B cell (primary cell): ENCODE measurements around the gene OR6C68. TPM values are rescaled to one million over a fixed set of nuclear protein-coding genes. Genes with fewer than 3 reads are reported as not detected.

Source experiments
- ATAC-seq: fragments of 200-7000 bp; cut with Tn5 transposase; one replicate; pipeline ENCODE4 v1.10.0; 2021; ENCODE audit warnings: low read depth, mild to moderate bottlenecking, moderate number of reproducible peaks, moderate library complexity
- CTCF ChIA-PET: fragments of 350-600 bp; sonication (Branson Sonifier 250); formaldehyde crosslinking; loops from one replicate; lab custom pipeline; 2021; ENCODE audit warnings: antibody characterized with exemption, inconsistent platforms; lab: Charles Lee
- POLR2A ChIA-PET: fragments of 350-600 bp; sonication (Branson Sonifier 250); formaldehyde crosslinking; loops from one replicate; lab custom pipeline; 2021; ENCODE audit warnings: antibody characterized with exemption; lab: Charles Lee
- DNase-seq: peaks from one replicate; pipeline ENCODE4 v3.0.0; 2013
- H2AFZ ChIP-seq: 2 replicates; pipeline ENCODE4 v1.6.1; 2012; ENCODE audit warnings: mild to moderate bottlenecking, low read depth, low read length; ENCODE audit not compliant: insufficient read depth, poor library complexity, severe bottlenecking
- H3K27ac ChIP-seq, 2 donors: 1 replicate in 1 of 2; 2 replicates in 1 of 2; pipeline ENCODE4 v1.5.1; 2012 to 2013; ENCODE audit warnings: low read length in 2 of 2, mild to moderate bottlenecking in 2 of 2, moderate library complexity in 1 of 2
- H3K27me3 ChIP-seq, 4 experiments: fragments of 200-600 bp in 1 of 4; sonication (generic) in 1 of 4; replicated peaks in 1 of 4; 1 replicate in 2 of 4; 2 replicates in 2 of 4; pipeline versions ENCODE4 v1.6.1 to v1.7.0; 2013 to 2016; ENCODE audit warnings: low read length in 3 of 4, mild to moderate bottlenecking in 2 of 4, mixed read lengths in 1 of 4, moderate library complexity in 1 of 4; ENCODE audit not compliant: insufficient read depth in 4 of 4, control insufficient read depth in 3 of 4; ENCODE audit errors: control extremely low read depth in 1 of 4
- H3K36me3 ChIP-seq, 2 experiments: replicated peaks in 1 of 2; 1 replicate in 1 of 2; 2 replicates in 1 of 2; pipeline versions ENCODE4 v1.6.1 to v1.7.1; 2013; ENCODE audit warnings: low read length in 1 of 2; ENCODE audit not compliant: insufficient read depth in 2 of 2, control insufficient read depth in 1 of 2; ENCODE audit errors: control extremely low read depth in 1 of 2, extremely low read depth in 1 of 2
- H3K4me1 ChIP-seq, 2 donors: fragments of 200-600 bp in 1 of 2; sonication (generic) in 1 of 2; 1 replicate in 1 of 2; 2 replicates in 1 of 2; pipeline versions ENCODE4 v1.5.1 to v1.6.1; 2013 to 2017; ENCODE audit warnings: low read length in 2 of 2; ENCODE audit not compliant: control insufficient read depth in 2 of 2, insufficient read depth in 2 of 2
- H3K4me2 ChIP-seq: replicated peaks from 2 replicates; pipeline ENCODE3; 2012; ENCODE audit warnings: mild to moderate bottlenecking, low read depth, low read length; ENCODE audit not compliant: poor library complexity, severe bottlenecking
- H3K4me3 ChIP-seq, 5 experiments: fragments of 200-600 bp in 1 of 5; sonication (generic) in 1 of 5; 1 replicate in 3 of 5; 2 replicates in 2 of 5; pipeline versions ENCODE4 v1.5.1 to v1.7.0; 2011 to 2016; ENCODE audit warnings: low read length in 4 of 5, mild to moderate bottlenecking in 4 of 5, low read depth in 2 of 5, control low read depth in 1 of 5, moderate library complexity in 1 of 5; ENCODE audit not compliant: insufficient read depth in 1 of 5; ENCODE audit errors: control extremely low read depth in 1 of 5, extremely low read depth in 1 of 5
- H3K79me2 ChIP-seq: fragments of 200-600 bp; sonication (generic); one replicate; pipeline ENCODE4 v1.6.0; 2016; ENCODE audit warnings: low read length; ENCODE audit not compliant: control insufficient read depth, insufficient read depth
- H3K9ac ChIP-seq: fragments of 200-600 bp; sonication (generic); 2 replicates; pipeline ENCODE4 v1.6.1; 2017; ENCODE audit warnings: mild to moderate bottlenecking, low read length, moderate library complexity
- H3K9me3 ChIP-seq, 3 donors: one replicate each; pipeline versions ENCODE4 v1.6.1 to v1.7.1; 2013; ENCODE audit warnings: low read length in 2 of 3; ENCODE audit not compliant: control insufficient read depth in 2 of 3, insufficient read depth in 1 of 3; ENCODE audit errors: control extremely low read depth in 1 of 3
- H4K20me1 ChIP-seq: 2 replicates; pipeline ENCODE4 v1.6.0; 2012; ENCODE audit warnings: mild to moderate bottlenecking, low read length; ENCODE audit not compliant: insufficient read depth, control insufficient read depth, poor library complexity, severe bottlenecking
- H3K27ac Mint-ChIP-seq: one replicate; pipeline ENCODE4 v1.8.0; 2021; ENCODE audit warnings: mixed read lengths
- H3K27me3 Mint-ChIP-seq: one replicate; pipeline ENCODE4 v1.8.0; 2021; ENCODE audit warnings: mixed read lengths
- H3K4me1 Mint-ChIP-seq: one replicate; pipeline ENCODE4 v1.8.0; 2021; ENCODE audit warnings: mixed read lengths
- H3K4me3 Mint-ChIP-seq: one replicate; pipeline ENCODE4 v1.8.0; 2021; ENCODE audit warnings: mixed read lengths
- H3K9me3 Mint-ChIP-seq: one replicate; pipeline ENCODE4 v1.8.0; 2022; ENCODE audit warnings: mixed read lengths; ENCODE audit not compliant: insufficient read depth
- EZH2 ChIP-seq: IDR thresholded peaks from 2 replicates; pipeline ENCODE4 v1.6.1; 2012; ENCODE audit warnings: borderline replicate concordance, low read depth, mild to moderate bottlenecking, moderate library complexity, low read length; ENCODE audit not compliant: insufficient read depth, poor library complexity, severe bottlenecking
- WGBS: methylation state at CpG from one replicate; pipeline ENCODE4 v1.1.5; 2013; ENCODE audit warnings: missing lambda C conversion rate; ENCODE audit not compliant: insufficient coverage; 5-methylcytosine and 5-hydroxymethylcytosine counted together
- intact Hi-C: fragments of 100-400 bp; cut with micrococcal nuclease; formaldehyde crosslinking; loops from one replicate; pipeline ENCODE4 v1.10.0; 2022
- polyA minus RNA-seq: library from RNA; depleted of rRNA, polyadenylated mRNA; stranded (reverse); fragments of >200 nt; gene quantifications from 2 replicates; pipeline ENCODE4 v1.2.3, GENCODE V29; 2012
- polyA plus RNA-seq: library from polyadenylated mRNA; depleted of rRNA; stranded (reverse); fragments of >200 nt; gene quantifications from 2 replicates; pipeline ENCODE4 v1.2.3, GENCODE V29; 2012
- total RNA-seq, 2 donors: library from RNA; stranded (reverse); fragments of 120-200 nt in 1 of 2; gene quantifications; 1 replicate in 1 of 2; 2 replicates in 1 of 2; pipeline versions ENCODE4 v1.2.3 to v1.2.4, GENCODE V29; 2013 to 2022
- TF ChIP-seq, protein P1 (sequence below): fragments of 200-600 bp; IDR thresholded peaks from one replicate; pipeline ENCODE4 v1.8.0; 2022; ENCODE audit warnings: antibody characterized with exemption, mild to moderate bottlenecking

The OR6C68 gene
- total RNA-seq (not detected in 2 replicates), polyA plus RNA-seq (not detected in 2 replicates), polyA minus RNA-seq (not detected in 2 replicates)
- not detected for total RNA-seq (2013)

DNA sequence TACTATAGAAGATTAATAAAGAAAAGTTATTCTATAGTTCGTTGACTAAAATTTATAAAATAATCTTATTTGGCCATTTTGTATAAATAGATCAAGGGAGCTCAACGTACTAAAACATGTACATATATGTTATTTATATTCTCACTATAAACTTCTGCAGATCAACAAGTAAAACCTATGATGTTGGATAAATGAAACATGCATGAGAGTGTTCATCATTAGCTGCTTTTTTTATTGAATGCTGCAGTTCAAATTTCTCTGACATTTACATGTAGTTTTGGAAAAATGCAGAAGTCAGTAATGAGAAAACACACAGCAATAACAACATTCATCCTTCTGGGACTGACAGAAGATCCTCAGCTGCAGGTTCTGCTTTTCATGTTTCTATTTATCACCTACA, at the start of gene OR6C68:
Gene OR6C68 (plus strand): TSS at position 301 of the 400 bp plus-strand sequence. CDS start 0 bp downstream, at position 301.
- no peaks in the 10 kb centered on the region for H3K27me3 Mint-ChIP-seq
- no peaks in the 10 kb centered on the region for H3K9me3 ChIP-seq
- H3K4me3 Mint-ChIP-seq = no peak within 1 kb of the TSS
- intact Hi-C loops = no loop called here
- TF ChIP-seq EZH2 = no peak
- TF ChIP-seq, protein P1, sequence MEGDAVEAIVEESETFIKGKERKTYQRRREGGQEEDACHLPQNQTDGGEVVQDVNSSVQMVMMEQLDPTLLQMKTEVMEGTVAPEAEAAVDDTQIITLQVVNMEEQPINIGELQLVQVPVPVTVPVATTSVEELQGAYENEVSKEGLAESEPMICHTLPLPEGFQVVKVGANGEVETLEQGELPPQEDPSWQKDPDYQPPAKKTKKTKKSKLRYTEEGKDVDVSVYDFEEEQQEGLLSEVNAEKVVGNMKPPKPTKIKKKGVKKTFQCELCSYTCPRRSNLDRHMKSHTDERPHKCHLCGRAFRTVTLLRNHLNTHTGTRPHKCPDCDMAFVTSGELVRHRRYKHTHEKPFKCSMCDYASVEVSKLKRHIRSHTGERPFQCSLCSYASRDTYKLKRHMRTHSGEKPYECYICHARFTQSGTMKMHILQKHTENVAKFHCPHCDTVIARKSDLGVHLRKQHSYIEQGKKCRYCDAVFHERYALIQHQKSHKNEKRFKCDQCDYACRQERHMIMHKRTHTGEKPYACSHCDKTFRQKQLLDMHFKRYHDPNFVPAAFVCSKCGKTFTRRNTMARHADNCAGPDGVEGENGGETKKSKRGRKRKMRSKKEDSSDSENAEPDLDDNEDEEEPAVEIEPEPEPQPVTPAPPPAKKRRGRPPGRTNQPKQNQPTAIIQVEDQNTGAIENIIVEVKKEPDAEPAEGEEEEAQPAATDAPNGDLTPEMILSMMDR = no peak
- no peak within 1 kb of the TSS for H2AFZ ChIP-seq
- no peaks in the 10 kb centered on the region for H3K4me1 ChIP-seq
- no peak within 1 kb of the TSS for H3K27ac Mint-ChIP-seq
- H3K9me3 Mint-ChIP-seq = no peaks in the 10 kb centered on the region
- H3K4me3 ChIP-seq = no peak within 1 kb of the TSS
- POLR2A ChIA-PET = no interaction called here
- no peak within 1 kb of the TSS for H3K27ac ChIP-seq
- no peaks in the 10 kb centered on the region for H3K79me2 ChIP-seq
- H3K4me1 Mint-ChIP-seq = no peaks in the 10 kb centered on the region
- CTCF ChIA-PET = no interaction called here
- no CpG with 5 or more reads among the region's 2 CpGs for WGBS
- no peaks in the 10 kb centered on the region for H3K36me3 ChIP-seq
- no peak within 1 kb of the TSS for H3K9ac ChIP-seq
- H4K20me1 ChIP-seq = no peaks in the 10 kb centered on the region
- H3K27me3 ChIP-seq = no peaks in the 10 kb centered on the region
- ATAC-seq (no peak), DNase-seq (no peak)
- H3K4me2 ChIP-seq = no peak within 1 kb of the TSS

DNA sequence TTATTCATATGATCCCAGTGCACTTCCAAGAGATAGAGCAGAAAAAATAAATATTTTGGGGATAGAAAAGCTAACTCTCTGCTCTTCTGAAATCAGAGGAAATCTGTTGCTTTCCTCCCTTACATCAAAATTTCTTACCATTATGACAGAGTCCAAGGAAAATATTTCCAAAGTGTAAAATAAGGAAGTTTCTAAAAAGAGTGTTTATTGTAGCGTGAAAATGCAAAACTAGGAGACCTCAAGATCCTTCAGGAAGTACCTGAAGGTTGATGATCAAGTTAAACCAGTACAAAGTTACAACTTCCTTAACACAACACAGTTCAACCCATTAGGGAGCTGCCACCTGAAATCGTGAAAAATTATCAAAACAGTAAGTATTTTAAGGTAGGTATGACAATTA, 48.4 kb upstream of the OR6C68 start, which contains the start of gene OR6C2:
Gene OR6C2 (plus strand): TSS at position 301 of the 400 bp plus-strand sequence. CDS start 8,138 bp downstream, outside the sequence.
- Histone ChIP-seq H3K4me3 (no peak within 1 kb of the TSS), H3K79me2 (no peaks in the 10 kb centered on the region), H3K9me3 (peaks cover 0 to 11% (median 1%) of the 10 kb centered on the region in 3 donors), H4K20me1 (no peaks in the 10 kb centered on the region), H3K27ac (no peak within 1 kb of the TSS), H2AFZ (no peak within 1 kb of the TSS), H3K4me1 (peaks cover 0 to 3% of the 10 kb centered on the region in 2 donors), H3K27me3 (no peaks in the 10 kb centered on the region), H3K9ac (no peak within 1 kb of the TSS), H3K4me2 (no peak within 1 kb of the TSS), H3K36me3 (no peaks in the 10 kb centered on the region)
- POLR2A ChIA-PET = no interaction called here
- H3K9me3 Mint-ChIP-seq = peaks cover 11% of the 10 kb centered on the region
- no peak for DNase-seq
- H3K4me1 Mint-ChIP-seq = peaks cover 8% of the 10 kb centered on the region
- H3K27ac Mint-ChIP-seq = no peak within 1 kb of the TSS
- no peak within 1 kb of the TSS for H3K4me3 Mint-ChIP-seq
- H3K27me3 Mint-ChIP-seq = peaks cover 3% of the 10 kb centered on the region
- no CpG with 5 or more reads among the region's 2 CpGs for WGBS
- CTCF ChIA-PET = no interaction called here
- TF ChIP-seq, protein P1 = no peak
- TF ChIP-seq EZH2 = no peak
- no peak for ATAC-seq
- intact Hi-C loops = no loop called here
